ENCODE results near the gene GALR1.

- TF ChIP-seq, protein P1, sequence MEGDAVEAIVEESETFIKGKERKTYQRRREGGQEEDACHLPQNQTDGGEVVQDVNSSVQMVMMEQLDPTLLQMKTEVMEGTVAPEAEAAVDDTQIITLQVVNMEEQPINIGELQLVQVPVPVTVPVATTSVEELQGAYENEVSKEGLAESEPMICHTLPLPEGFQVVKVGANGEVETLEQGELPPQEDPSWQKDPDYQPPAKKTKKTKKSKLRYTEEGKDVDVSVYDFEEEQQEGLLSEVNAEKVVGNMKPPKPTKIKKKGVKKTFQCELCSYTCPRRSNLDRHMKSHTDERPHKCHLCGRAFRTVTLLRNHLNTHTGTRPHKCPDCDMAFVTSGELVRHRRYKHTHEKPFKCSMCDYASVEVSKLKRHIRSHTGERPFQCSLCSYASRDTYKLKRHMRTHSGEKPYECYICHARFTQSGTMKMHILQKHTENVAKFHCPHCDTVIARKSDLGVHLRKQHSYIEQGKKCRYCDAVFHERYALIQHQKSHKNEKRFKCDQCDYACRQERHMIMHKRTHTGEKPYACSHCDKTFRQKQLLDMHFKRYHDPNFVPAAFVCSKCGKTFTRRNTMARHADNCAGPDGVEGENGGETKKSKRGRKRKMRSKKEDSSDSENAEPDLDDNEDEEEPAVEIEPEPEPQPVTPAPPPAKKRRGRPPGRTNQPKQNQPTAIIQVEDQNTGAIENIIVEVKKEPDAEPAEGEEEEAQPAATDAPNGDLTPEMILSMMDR (IDR thresholded peaks at IDR 0.05; ENCODE audit: borderline replicate concordance, extremely low read depth, low read length, poor library complexity, severe bottlenecking), result no peak
- TF ChIP-seq EZH2 (IDR thresholded peaks at IDR 0.05; ENCODE audit: borderline replicate concordance, low read depth, low read length, severe bottlenecking), result no peak
Observed at GRCh38 chr18:77230645-77231044, 19.0 kb upstream of the GALR1 start.
